ENCODE measurements around the gene OR52L1.

OR52L1 gene

DNA sequence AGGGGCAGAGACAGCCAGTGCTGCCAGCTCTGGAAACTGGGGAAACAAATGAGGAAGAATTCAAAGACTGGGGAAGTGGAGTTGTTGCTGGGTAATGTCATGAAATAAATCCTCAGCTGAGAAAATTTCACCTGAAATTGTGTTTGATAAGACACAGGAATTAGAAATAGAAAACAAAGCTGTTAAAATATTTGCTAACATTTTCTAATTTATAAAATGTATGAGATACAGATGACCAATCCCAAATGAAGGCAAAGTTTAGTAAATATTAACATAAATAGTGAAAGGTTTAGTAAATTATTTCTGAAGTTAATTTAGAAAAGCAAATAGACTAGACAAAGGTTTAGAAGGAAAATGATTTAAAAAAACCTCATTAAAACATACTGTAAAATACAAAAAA, 18.4 kb downstream of the OR52L1 start, which contains the start of gene OR56A5:
TSS of gene OR56A5 (minus strand) at position 101 of the 400 bp plus-strand sequence. CDS start at position 101, 0 bp downstream.
- TF ChIP-seq, protein P1, sequence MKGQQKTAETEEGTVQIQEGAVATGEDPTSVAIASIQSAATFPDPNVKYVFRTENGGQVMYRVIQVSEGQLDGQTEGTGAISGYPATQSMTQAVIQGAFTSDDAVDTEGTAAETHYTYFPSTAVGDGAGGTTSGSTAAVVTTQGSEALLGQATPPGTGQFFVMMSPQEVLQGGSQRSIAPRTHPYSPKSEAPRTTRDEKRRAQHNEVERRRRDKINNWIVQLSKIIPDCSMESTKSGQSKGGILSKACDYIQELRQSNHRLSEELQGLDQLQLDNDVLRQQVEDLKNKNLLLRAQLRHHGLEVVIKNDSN (IDR thresholded peaks at IDR 0.05) = no peak
- TF ChIP-seq EGR1 (IDR thresholded peaks at IDR 0.05) (no peak), EP300 (IDR thresholded peaks at IDR 0.05; ENCODE audit: borderline replicate concordance) (no peak), ZBTB7A (IDR thresholded peaks at IDR 0.05; ENCODE audit: low read depth) (no peak), TEAD4 (IDR thresholded peaks at IDR 0.05) (no peak), CEBPB (IDR thresholded peaks at IDR 0.05) (no peak), CREB1 (IDR thresholded peaks at IDR 0.05; ENCODE audit: low read depth) (no peak), TCF12 (IDR thresholded peaks at IDR 0.05; ENCODE audit: low read depth) (no peak), NFIC (IDR thresholded peaks at IDR 0.05) (no peak), RAD21 (IDR thresholded peaks at IDR 0.05; ENCODE audit: low read depth) (no peak), REST (IDR thresholded peaks at IDR 0.05; ENCODE audit: low read depth) (no peak), FOXM1 (IDR thresholded peaks at IDR 0.05; ENCODE audit: borderline replicate concordance, low read depth) (no peak), TAF1 (IDR thresholded peaks at IDR 0.05; ENCODE audit: low read depth) (no peak), YY1 (IDR thresholded peaks at IDR 0.05; ENCODE audit: low read depth) (no peak)
- TF ChIP-seq, protein P2, sequence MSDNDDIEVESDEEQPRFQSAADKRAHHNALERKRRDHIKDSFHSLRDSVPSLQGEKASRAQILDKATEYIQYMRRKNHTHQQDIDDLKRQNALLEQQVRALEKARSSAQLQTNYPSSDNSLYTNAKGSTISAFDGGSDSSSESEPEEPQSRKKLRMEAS (IDR thresholded peaks at IDR 0.05) = no peak

GRCh38 chr11:5967708-5968107, 19.1 kb downstream of the OR52L1 start:
- no peak for TF ChIP-seq RAD21 (IDR thresholded peaks at IDR 0.05; ENCODE audit: low read depth)

- TF ChIP-seq REST (IDR thresholded peaks at IDR 0.05; ENCODE audit: low read depth) = no peak
These were observed 19.8 kb downstream of the OR52L1 start for GRCh38 chr11:5966958-5967357.

DNA sequence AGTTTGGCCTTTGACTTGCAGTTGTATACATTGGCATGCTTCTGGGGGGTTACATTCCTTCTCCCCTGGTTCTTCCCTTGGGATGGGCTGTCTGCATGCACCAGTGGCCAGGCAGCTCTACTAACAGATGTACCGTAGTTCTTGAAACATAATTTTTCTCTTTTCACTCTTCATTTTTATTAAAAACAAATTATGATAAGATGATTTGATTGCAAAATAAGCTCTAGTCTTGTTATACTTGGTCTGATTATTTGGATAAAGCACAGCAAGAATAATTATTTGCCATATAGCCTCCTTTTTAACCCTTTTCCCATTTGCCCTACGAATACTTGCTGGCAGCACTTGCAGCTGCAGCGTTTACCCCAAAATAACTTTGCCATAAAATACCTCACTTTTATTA, 31.2 kb downstream of the OR52L1 start:
- TF ChIP-seq TEAD4 (IDR thresholded peaks at IDR 0.05) (no peak), REST (IDR thresholded peaks at IDR 0.05; ENCODE audit: low read depth) (no peak), YY1 (IDR thresholded peaks at IDR 0.05; ENCODE audit: low read depth) (no peak), CEBPB (IDR thresholded peaks at IDR 0.05) (no peak), CREB1 (IDR thresholded peaks at IDR 0.05; ENCODE audit: low read depth) (no peak), ZBTB7A (IDR thresholded peaks at IDR 0.05; ENCODE audit: low read depth) (no peak), EGR1 (IDR thresholded peaks at IDR 0.05) (no peak)
- TF ChIP-seq, protein P2 (IDR thresholded peaks at IDR 0.05) = no peak

- TF ChIP-seq, protein P2 (IDR thresholded peaks at IDR 0.05) = no peak
- no peak for TF ChIP-seq FOXM1 (IDR thresholded peaks at IDR 0.05; ENCODE audit: borderline replicate concordance, low read depth)
- TF ChIP-seq EP300 (IDR thresholded peaks at IDR 0.05; ENCODE audit: borderline replicate concordance) = no peak
- TF ChIP-seq, protein P1 (IDR thresholded peaks at IDR 0.05) = no peak
These were observed 44.8 kb downstream of the OR52L1 start, which contains the start of gene OR56A3 for GRCh38 chr11:5941951-5942350. OR56A3 (plus strand) TSS chr11:5942251; CDS start chr11:5947347, 5,096 bp downstream.

All from Ishikawa (cell line).